GM13976 (cell line): ENCODE results near the gene OR8G5.

ENCODE experiments used
- DNase-seq: peaks from one replicate; pipeline ENCODE4 v3.0.0; 2012; ENCODE audit warnings: low spot score
- in situ Hi-C: fragments of 300-500 bp; cut with MboI; formaldehyde crosslinking; loops from one replicate; pipeline ENCODE4 v1.12.0; 2022; ENCODE audit warnings: low sequenced_read_pairs, mixed read lengths, inconsistent platforms; ENCODE audit not compliant: unreplicated experiment
- TF ChIP-seq, protein P1 (sequence below): IDR thresholded peaks from 2 replicates; pipeline ENCODE4 v1.5.1; 2012; ENCODE audit warnings: borderline replicate concordance, mild to moderate bottlenecking; ENCODE audit not compliant: insufficient read depth; ENCODE audit errors: extremely low read depth, missing control alignments, control extremely low read depth

OR8G5 gene

DNA sequence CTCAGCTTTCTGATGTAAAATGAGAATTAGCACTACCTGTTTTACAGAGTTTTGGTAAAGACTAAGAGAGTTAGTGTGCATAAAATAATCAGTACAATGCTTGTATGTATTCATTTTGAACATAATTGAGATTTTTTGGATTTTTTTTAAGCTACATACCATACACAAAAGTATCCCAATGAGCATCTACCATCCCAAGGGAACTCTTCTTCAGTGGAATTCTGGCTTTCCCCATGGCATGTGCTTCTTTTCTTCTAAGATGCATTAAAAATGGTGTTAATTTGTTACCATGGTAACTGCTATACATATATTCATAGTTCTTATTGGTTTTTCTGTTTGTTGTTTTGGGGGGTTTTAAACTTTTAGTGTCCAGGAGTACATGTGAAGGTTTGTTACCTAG, 39.8 kb downstream of the OR8G5 start:
- no peak for DNase-seq
- in situ Hi-C loops: no loop called here
- TF ChIP-seq, protein P1, sequence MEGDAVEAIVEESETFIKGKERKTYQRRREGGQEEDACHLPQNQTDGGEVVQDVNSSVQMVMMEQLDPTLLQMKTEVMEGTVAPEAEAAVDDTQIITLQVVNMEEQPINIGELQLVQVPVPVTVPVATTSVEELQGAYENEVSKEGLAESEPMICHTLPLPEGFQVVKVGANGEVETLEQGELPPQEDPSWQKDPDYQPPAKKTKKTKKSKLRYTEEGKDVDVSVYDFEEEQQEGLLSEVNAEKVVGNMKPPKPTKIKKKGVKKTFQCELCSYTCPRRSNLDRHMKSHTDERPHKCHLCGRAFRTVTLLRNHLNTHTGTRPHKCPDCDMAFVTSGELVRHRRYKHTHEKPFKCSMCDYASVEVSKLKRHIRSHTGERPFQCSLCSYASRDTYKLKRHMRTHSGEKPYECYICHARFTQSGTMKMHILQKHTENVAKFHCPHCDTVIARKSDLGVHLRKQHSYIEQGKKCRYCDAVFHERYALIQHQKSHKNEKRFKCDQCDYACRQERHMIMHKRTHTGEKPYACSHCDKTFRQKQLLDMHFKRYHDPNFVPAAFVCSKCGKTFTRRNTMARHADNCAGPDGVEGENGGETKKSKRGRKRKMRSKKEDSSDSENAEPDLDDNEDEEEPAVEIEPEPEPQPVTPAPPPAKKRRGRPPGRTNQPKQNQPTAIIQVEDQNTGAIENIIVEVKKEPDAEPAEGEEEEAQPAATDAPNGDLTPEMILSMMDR: no peak

GRCh38 chr11:124297921-124298320, 41.7 kb downstream of the OR8G5 start:
- DNase-seq: no peak
- TF ChIP-seq, protein P1: no peak
- in situ Hi-C loops: no loop called here

DNA sequence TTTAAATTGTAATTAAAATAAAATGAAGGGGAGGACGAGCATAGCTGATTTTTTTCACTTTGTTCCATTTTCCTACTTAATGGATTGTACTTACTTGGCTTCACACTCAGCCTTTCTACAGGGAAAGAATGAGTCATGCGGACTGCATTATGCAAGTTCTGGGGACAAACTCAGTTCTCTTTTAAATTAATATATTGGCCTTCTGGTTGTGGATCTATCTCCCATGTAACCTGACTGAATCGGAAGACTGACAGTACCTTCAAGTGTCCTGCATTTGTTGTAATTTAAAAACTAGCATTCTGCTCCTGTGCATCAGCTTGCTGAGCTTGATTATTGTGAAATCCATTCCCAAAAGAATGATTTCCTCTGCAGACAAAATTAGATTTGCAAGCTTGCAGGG, 45.4 kb downstream of the OR8G5 start:
- TF ChIP-seq, protein P1: no peak
- in situ Hi-C loops: no loop called here
- DNase-seq: no peak

- no peak for DNase-seq
- TF ChIP-seq, protein P1: no peak
- in situ Hi-C loops: no loop called here
Observed at GRCh38 chr11:124302347-124303125, 46.4 kb downstream of the OR8G5 start.

DNA sequence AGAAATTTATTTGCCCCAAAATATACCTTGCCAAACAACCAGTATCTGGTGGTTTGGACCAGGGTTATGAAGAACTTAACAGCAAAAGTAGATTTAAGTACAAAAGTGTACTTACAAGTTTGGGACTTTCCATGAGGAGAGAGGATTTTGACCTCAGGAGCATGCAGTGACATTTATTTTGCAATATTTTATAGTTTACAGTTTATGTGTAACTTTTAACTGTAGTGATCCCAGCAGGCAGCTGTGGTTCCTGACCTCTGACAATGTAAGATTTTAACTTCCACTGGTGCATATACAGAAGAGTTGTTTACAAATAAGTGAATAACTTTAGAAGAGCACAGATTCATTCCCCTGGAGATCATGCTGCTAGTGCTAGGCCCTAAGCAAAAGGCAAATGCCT, 50.9 kb downstream of the OR8G5 start:
- in situ Hi-C loops: no loop called here
- no peak for DNase-seq
- TF ChIP-seq, protein P1: no peak

DNA sequence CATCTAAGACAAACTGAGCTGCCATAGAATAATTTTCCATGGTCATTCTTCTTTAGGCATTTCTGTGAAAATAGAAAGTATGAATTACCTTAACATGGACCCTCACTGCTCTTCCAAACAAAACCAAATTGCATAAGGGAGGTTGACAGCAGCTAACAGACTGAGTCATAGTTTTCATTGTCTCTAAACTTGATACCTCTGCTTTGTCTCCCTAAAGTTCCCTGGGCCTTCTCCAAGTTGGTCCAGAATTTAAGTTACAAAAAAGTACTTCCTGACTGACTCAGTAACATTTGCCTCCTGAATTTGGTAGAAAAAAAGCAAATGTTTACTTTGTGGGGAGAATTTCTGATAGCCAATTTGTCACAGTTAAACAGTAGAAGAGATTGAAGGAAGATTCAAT, 54.5 kb downstream of the OR8G5 start:
- TF ChIP-seq, protein P1: no peak
- no peak for DNase-seq
- in situ Hi-C loops: no loop called here

DNA sequence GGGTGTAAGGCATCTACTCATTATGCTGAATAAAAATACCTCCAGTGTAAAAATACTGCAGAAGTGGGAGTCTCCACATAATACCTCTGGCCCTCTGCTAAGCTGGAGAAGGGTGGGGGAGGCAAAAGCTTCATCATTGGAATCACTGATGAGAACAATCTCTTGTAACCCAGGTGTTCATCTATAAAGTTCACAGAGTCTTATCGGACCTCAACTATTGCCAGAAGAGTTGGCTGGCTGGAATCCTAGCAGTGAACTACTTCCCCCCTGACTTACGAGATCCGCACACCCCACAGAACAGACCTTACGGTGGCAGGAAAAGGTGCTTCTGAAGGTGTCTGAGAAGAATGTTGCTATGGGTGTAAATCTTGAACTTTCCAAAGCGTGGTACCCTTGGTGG, 55.1 kb downstream of the OR8G5 start:
- TF ChIP-seq, protein P1: no peak
- no peak for DNase-seq
- in situ Hi-C loops: no loop called here
